KMS-11 (cell line): ENCODE results near the gene PCCB.

Experiments
- H2AFZ ChIP-seq: fragments of 200-600 bp; sonication (generic); 2 replicates; pipeline ENCODE4 v1.6.1; 2016; ENCODE audit warnings: antibody characterized with exemption, mixed run types, low read depth
- H3K27ac ChIP-seq: fragments of 200-600 bp; sonication (generic); 2 replicates; pipeline ENCODE4 v1.6.1; 2016; ENCODE audit warnings: mild to moderate bottlenecking, mixed run types
- H3K27me3 ChIP-seq: fragments of 200-600 bp; sonication (generic); 2 replicates; pipeline ENCODE4 v1.6.1; 2017; ENCODE audit warnings: mild to moderate bottlenecking, low read depth, mixed run types, moderate library complexity; ENCODE audit not compliant: insufficient read depth
- H3K36me3 ChIP-seq: fragments of 200-600 bp; sonication (generic); 2 replicates; pipeline ENCODE4 v1.6.1; 2017; ENCODE audit warnings: mild to moderate bottlenecking, mixed run types; ENCODE audit not compliant: insufficient read depth
- H3K4me1 ChIP-seq: fragments of 200-600 bp; sonication (generic); 2 replicates; pipeline ENCODE4 v1.6.1; 2016; ENCODE audit warnings: mild to moderate bottlenecking, low read depth, mixed run types; ENCODE audit not compliant: poor library complexity, severe bottlenecking
- H3K4me2 ChIP-seq: fragments of 200-600 bp; sonication (generic); 2 replicates; pipeline ENCODE4 v1.7.0; 2016; ENCODE audit warnings: mild to moderate bottlenecking, mixed run types
- H3K4me3 ChIP-seq: fragments of 200-600 bp; sonication (generic); IDR thresholded peaks from 2 replicates; pipeline ENCODE4 v1.6.1; 2017; ENCODE audit warnings: low read depth, low read length, mixed read lengths; ENCODE audit not compliant: insufficient read depth
- H3K79me2 ChIP-seq: fragments of 200-600 bp; sonication (generic); 2 replicates; pipeline ENCODE4 v1.6.1; 2016; ENCODE audit warnings: low read depth, mixed run types; ENCODE audit not compliant: insufficient read depth
- H3K9ac ChIP-seq: fragments of 200-600 bp; sonication (generic); 2 replicates; pipeline ENCODE4 v1.6.1; 2016; ENCODE audit warnings: mild to moderate bottlenecking, mixed run types
- H4K20me1 ChIP-seq: fragments of 200-600 bp; sonication (generic); 2 replicates; pipeline ENCODE4 v1.6.1; 2016; ENCODE audit warnings: mild to moderate bottlenecking, mixed run types; ENCODE audit not compliant: insufficient read depth
- CTCF ChIP-seq: fragments of 200-600 bp; sonication (generic); conservative IDR thresholded peaks from 2 replicates; pipeline ENCODE4 v1.6.1; 2017; ENCODE audit warnings: low read depth, mild to moderate bottlenecking, antibody characterized with exemption, low read length, moderate library complexity, mixed read lengths

The PCCB gene

GRCh38 chr3:136232413-136232812 lies 17.7 kb upstream of the PCCB start:
- no peak overlapping the region for H3K4me2 ChIP-seq
- no peak overlapping the region for H2AFZ ChIP-seq
- H3K4me1 ChIP-seq: no peaks in the 10 kb centered on the region
- no peaks in the 10 kb centered on the region for H3K79me2 ChIP-seq
- TF ChIP-seq CTCF: no peak
- no peaks in the 10 kb centered on the region for H3K36me3 ChIP-seq
- no peaks in the 10 kb centered on the region for H4K20me1 ChIP-seq
- no peak overlapping the region for H3K4me3 ChIP-seq
- no peak overlapping the region for H3K27ac ChIP-seq
- H3K27me3 ChIP-seq: no peaks in the 10 kb centered on the region
- no peak overlapping the region for H3K9ac ChIP-seq

GRCh38 chr3:136235545-136235944 lies 14.6 kb upstream of the PCCB start:
- Histone ChIP-seq H3K79me2 (no peaks in the 10 kb centered on the region), H3K4me3 (no peak overlapping the region), H3K27me3 (no peaks in the 10 kb centered on the region), H4K20me1 (no peaks in the 10 kb centered on the region), H3K27ac (no peak overlapping the region), H3K9ac (no peak overlapping the region), H3K4me1 (no peaks in the 10 kb centered on the region), H2AFZ (no peak overlapping the region), H3K36me3 (no peaks in the 10 kb centered on the region), H3K4me2 (no peak overlapping the region)
- no peak for TF ChIP-seq CTCF

- H3K4me3 ChIP-seq: no peak overlapping the region
- no peak overlapping the region for H2AFZ ChIP-seq
- TF ChIP-seq CTCF: no peak
- H3K27me3 ChIP-seq: no peaks in the 10 kb centered on the region
- no peaks in the 10 kb centered on the region for H4K20me1 ChIP-seq
- H3K4me1 ChIP-seq: no peaks in the 10 kb centered on the region
- H3K9ac ChIP-seq: no peak overlapping the region
- no peaks in the 10 kb centered on the region for H3K36me3 ChIP-seq
- no peak overlapping the region for H3K4me2 ChIP-seq
- no peaks in the 10 kb centered on the region for H3K79me2 ChIP-seq
- H3K27ac ChIP-seq: no peak overlapping the region
These were observed 14.0 kb upstream of the PCCB start for GRCh38 chr3:136236109-136236508.

GRCh38 chr3:136237103-136237502 lies 13.0 kb upstream of the PCCB start:
- Histone ChIP-seq H3K79me2 (no peaks in the 10 kb centered on the region), H3K9ac (no peak overlapping the region), H2AFZ (no peak overlapping the region), H3K27ac (no peak overlapping the region), H3K4me3 (no peak overlapping the region), H3K4me2 (no peak overlapping the region), H3K27me3 (no peaks in the 10 kb centered on the region), H3K4me1 (no peaks in the 10 kb centered on the region), H4K20me1 (no peaks in the 10 kb centered on the region), H3K36me3 (no peaks in the 10 kb centered on the region)
- TF ChIP-seq CTCF: no peak
